DOHH2 (cell line): ENCODE measurements around the gene FYB1.
"Not testable (repeated sequence)": the region's sequence is repeated elsewhere in the genome, so short reads cannot be mapped to it uniquely, and the experiment has no call there.

Experiments used
- EZH2phosphoT487 ChIP-seq: fragments of 200-600 bp; sonication (generic); IDR thresholded peaks from 2 replicates; pipeline ENCODE4 v1.6.1; 2017; ENCODE audit warnings: borderline replicate concordance, mild to moderate bottlenecking, antibody characterized with exemption, low read length, moderate library complexity, mixed read lengths
- TF ChIP-seq, protein P1 (sequence below): fragments of 200-600 bp; sonication (generic); IDR thresholded peaks from one replicate; pipeline ENCODE4 v1.5.1; 2014; ENCODE audit warnings: antibody characterized with exemption, mild to moderate bottlenecking, low read depth, low read length; ENCODE audit not compliant: poor library complexity, severe bottlenecking

- TF ChIP-seq, protein P1, sequence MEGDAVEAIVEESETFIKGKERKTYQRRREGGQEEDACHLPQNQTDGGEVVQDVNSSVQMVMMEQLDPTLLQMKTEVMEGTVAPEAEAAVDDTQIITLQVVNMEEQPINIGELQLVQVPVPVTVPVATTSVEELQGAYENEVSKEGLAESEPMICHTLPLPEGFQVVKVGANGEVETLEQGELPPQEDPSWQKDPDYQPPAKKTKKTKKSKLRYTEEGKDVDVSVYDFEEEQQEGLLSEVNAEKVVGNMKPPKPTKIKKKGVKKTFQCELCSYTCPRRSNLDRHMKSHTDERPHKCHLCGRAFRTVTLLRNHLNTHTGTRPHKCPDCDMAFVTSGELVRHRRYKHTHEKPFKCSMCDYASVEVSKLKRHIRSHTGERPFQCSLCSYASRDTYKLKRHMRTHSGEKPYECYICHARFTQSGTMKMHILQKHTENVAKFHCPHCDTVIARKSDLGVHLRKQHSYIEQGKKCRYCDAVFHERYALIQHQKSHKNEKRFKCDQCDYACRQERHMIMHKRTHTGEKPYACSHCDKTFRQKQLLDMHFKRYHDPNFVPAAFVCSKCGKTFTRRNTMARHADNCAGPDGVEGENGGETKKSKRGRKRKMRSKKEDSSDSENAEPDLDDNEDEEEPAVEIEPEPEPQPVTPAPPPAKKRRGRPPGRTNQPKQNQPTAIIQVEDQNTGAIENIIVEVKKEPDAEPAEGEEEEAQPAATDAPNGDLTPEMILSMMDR: not testable (repeated sequence)
- not testable (repeated sequence) for TF ChIP-seq EZH2phosphoT487
Measured at GRCh38 chr5:39179561-39179960, 39.8 kb downstream of the FYB1 start.
